WTC11 (cell line): Measurements from ENCODE around the gene PHC2. TPM values are rescaled to one million over a fixed set of nuclear protein-coding genes. Genes with fewer than 3 reads are reported as not detected.

ENCODE experiments used
- ATAC-seq: fragments of 200-7000 bp; cut with Tn5 transposase; 2 replicates; pipeline ENCODE4 v1.10.0; 2021; ENCODE audit warnings: mild to moderate bottlenecking, moderate library complexity
- CTCF ChIA-PET: fragments of 300-600 bp; sonication (Branson Sonifier 250); formaldehyde crosslinking; loops from one replicate; lab custom pipeline; 2021; ENCODE audit warnings: antibody characterized with exemption; lab: Charles Lee
- POLR2A ChIA-PET: fragments of 350-600 bp; sonication (Branson Sonifier 250); formaldehyde crosslinking; loops from one replicate; lab custom pipeline; 2021; ENCODE audit warnings: antibody characterized with exemption; lab: Charles Lee
- DNase-seq: peaks from one replicate; pipeline ENCODE4 v3.0.0; 2021; ENCODE audit warnings: low spot score
- H3K27ac Mint-ChIP-seq: 2 replicates; pipeline ENCODE4 v1.8.0; 2021; ENCODE audit warnings: mixed read lengths
- H3K27me3 Mint-ChIP-seq: 2 replicates; pipeline ENCODE4 v1.8.0; 2021; ENCODE audit warnings: low read depth, mild to moderate bottlenecking, moderate library complexity, mixed read lengths
- H3K36me3 Mint-ChIP-seq: 2 replicates; pipeline ENCODE4 v1.8.0; 2021; ENCODE audit warnings: mixed read lengths
- H3K4me1 Mint-ChIP-seq: 2 replicates; pipeline ENCODE4 v1.8.0; 2022; ENCODE audit warnings: mixed read lengths
- H3K4me3 Mint-ChIP-seq: 2 replicates; pipeline ENCODE4 v1.8.0; 2021; ENCODE audit warnings: mild to moderate bottlenecking, moderate library complexity, mixed read lengths
- H3K9me3 Mint-ChIP-seq: 2 replicates; pipeline ENCODE4 v1.8.0; 2021; ENCODE audit warnings: mixed read lengths
- CDX4 ChIP-seq: fragments of 250-450 bp; sonication (Bioruptor Pico); IDR thresholded peaks from 2 replicates; pipeline ENCODE4 v1.9.0; 2021; ENCODE audit warnings: moderate library complexity, mild to moderate bottlenecking, inconsistent platforms, borderline replicate concordance
- CTCF ChIP-seq: fragments of 200-600 bp; IDR thresholded peaks from 2 replicates; pipeline ENCODE4 v1.8.0; 2022; ENCODE audit warnings: antibody characterized with exemption
- ESRRA ChIP-seq: sonication (generic); formaldehyde crosslinking; IDR thresholded peaks from 2 replicates; pipeline ENCODE4 v1.8.1; 2022; ENCODE audit warnings: mild to moderate bottlenecking, missing genetic modification reagents, borderline replicate concordance
- FOXJ3 ChIP-seq: sonication (generic); formaldehyde crosslinking; IDR thresholded peaks from 2 replicates; pipeline ENCODE4 v1.9.0; 2021; ENCODE audit warnings: missing genetic modification reagents, mild to moderate bottlenecking, borderline replicate concordance
- HMGA2 ChIP-seq: fragments of 250-450 bp; sonication (Bioruptor Pico); IDR thresholded peaks from 2 replicates; pipeline ENCODE4 v1.4.0; 2021; ENCODE audit warnings: mild to moderate bottlenecking, moderate library complexity
- HMGXB4 ChIP-seq: sonication (generic); formaldehyde crosslinking; IDR thresholded peaks from 2 replicates; pipeline ENCODE4 v1.8.1; 2023; ENCODE audit warnings: mild to moderate bottlenecking, moderate library complexity, missing genetic modification reagents
- IRF1 ChIP-seq: sonication (generic); formaldehyde crosslinking; IDR thresholded peaks from 2 replicates; pipeline ENCODE4 v1.8.0; 2023; ENCODE audit warnings: missing genetic modification reagents
- JAZF1 ChIP-seq: fragments of 250-450 bp; sonication (Bioruptor Pico); IDR thresholded peaks from 2 replicates; pipeline ENCODE4 v1.9.0; 2021; ENCODE audit warnings: moderate library complexity, mild to moderate bottlenecking, inconsistent platforms
- NR2C2 ChIP-seq: sonication (generic); formaldehyde crosslinking; IDR thresholded peaks from 2 replicates; pipeline ENCODE4 v1.8.0; 2022; ENCODE audit warnings: mild to moderate bottlenecking, missing genetic modification reagents
- OVOL2 ChIP-seq: fragments of 250-450 bp; sonication (Bioruptor Pico); IDR thresholded peaks from 2 replicates; pipeline ENCODE4 v1.9.0; 2021; ENCODE audit warnings: mild to moderate bottlenecking, borderline replicate concordance
- PRDM15 ChIP-seq: sonication (generic); formaldehyde crosslinking; IDR thresholded peaks from 2 replicates; pipeline ENCODE4 v1.8.0; 2022; ENCODE audit warnings: missing genetic modification reagents
- SMAD3 ChIP-seq: sonication (generic); formaldehyde crosslinking; IDR thresholded peaks from 2 replicates; pipeline ENCODE4 v1.8.0; 2022; ENCODE audit warnings: missing genetic modification reagents, mild to moderate bottlenecking, borderline replicate concordance
- SOX15 ChIP-seq: fragments of 250-450 bp; sonication (Bioruptor Pico); IDR thresholded peaks from 2 replicates; pipeline ENCODE4 v1.9.0; 2021; ENCODE audit warnings: mild to moderate bottlenecking
- SP1 ChIP-seq: sonication (generic); formaldehyde crosslinking; conservative IDR thresholded peaks from 2 replicates; pipeline ENCODE4 v1.8.1; 2022; ENCODE audit warnings: missing genetic modification reagents
- TEAD1 ChIP-seq: sonication (generic); formaldehyde crosslinking; IDR thresholded peaks from 2 replicates; pipeline ENCODE4 v1.8.0; 2022; ENCODE audit warnings: mild to moderate bottlenecking, missing genetic modification reagents
- TEAD4 ChIP-seq: sonication (generic); formaldehyde crosslinking; IDR thresholded peaks from 2 replicates; pipeline ENCODE4 v1.8.0; 2022; ENCODE audit warnings: mild to moderate bottlenecking, missing genetic modification reagents
- ZNF121 ChIP-seq: sonication (generic); formaldehyde crosslinking; IDR thresholded peaks from 2 replicates; pipeline ENCODE4 v1.8.0; 2023; ENCODE audit warnings: missing genetic modification reagents
- ZNF138 ChIP-seq: sonication (generic); formaldehyde crosslinking; conservative IDR thresholded peaks from 2 replicates; pipeline ENCODE4 v1.8.1; 2022; ENCODE audit warnings: mild to moderate bottlenecking, moderate library complexity, missing genetic modification reagents
- ZNF671 ChIP-seq: fragments of 250-450 bp; sonication (Bioruptor Pico); IDR thresholded peaks from 2 replicates; pipeline ENCODE4 v1.8.0; 2021; ENCODE audit warnings: mild to moderate bottlenecking
- total RNA-seq: library from RNA; stranded (reverse); gene quantifications from 3 replicates; pipeline ENCODE4 v1.2.3, GENCODE V29; 2021

Gene PHC2
- total RNA-seq, 1 experiment from 2014 or later, result 7.0 TPM

- no peak for TF ChIP-seq HMGXB4
- no peak for TF ChIP-seq HMGA2 (CRISPR knock-in tag)
- TF ChIP-seq OVOL2 (CRISPR knock-in tag), result no peak
- TF ChIP-seq, all 79 proteins: peak for 0
Observed at GRCh38 chr1:33337441-33337840, 93.5 kb downstream of the PHC2 start (continued).

- H3K36me3 Mint-ChIP-seq, result no peaks in the 10 kb centered on the region
- H3K27ac Mint-ChIP-seq, result no peak overlapping the region
- ChIA-PET CTCF (interaction anchor here (0.7 to 2.7 kb wide), 3 partner anchors 37 to 134 kb away, joined by 3 to 15 read pairs (median 3); no protein-coding TSS in a partner anchor), POLR2A (no interaction called here)
- H3K27me3 Mint-ChIP-seq, result peaks cover 43% of the 10 kb centered on the region
- TF ChIP-seq SP1 (CRISPR knock-in tag) (no peak), CTCF (no peak), SOX15 (no peak), SMAD3 (CRISPR knock-in tag) (no peak), FOXJ3 (CRISPR knock-in tag) (no peak), ZNF138 (CRISPR knock-in tag) (no peak), PRDM15 (no peak), JAZF1 (CRISPR knock-in tag) (no peak), ZNF671 (CRISPR knock-in tag) (no peak), ZNF121 (CRISPR knock-in tag) (no peak)
- no peak overlapping the region for H3K4me3 Mint-ChIP-seq
- no peak for DNase-seq
- ATAC-seq, result no peak
- peaks cover 44% of the 10 kb centered on the region for H3K4me1 Mint-ChIP-seq
- H3K9me3 Mint-ChIP-seq, result no peaks in the 10 kb centered on the region
Observed at GRCh38 chr1:33336580-33336979, 94.3 kb downstream of the PHC2 start.

GRCh38 chr1:33335020-33335419 is 95.9 kb downstream of the PHC2 start:
- Mint-ChIP-seq H3K4me1 (peaks cover 28% of the 10 kb centered on the region), H3K9me3 (no peaks in the 10 kb centered on the region), H3K27ac (no peak overlapping the region), H3K36me3 (no peaks in the 10 kb centered on the region)
- no peak for TF ChIP-seq FOXJ3 (CRISPR knock-in tag)
- TF ChIP-seq, all 79 proteins: peak for 0
- H3K27me3 Mint-ChIP-seq, result peaks cover 33% of the 10 kb centered on the region
- no peak overlapping the region for H3K4me3 Mint-ChIP-seq
- ChIA-PET CTCF (interaction anchor here (1.9 to 2.7 kb wide), 2 partner anchors 36 to 39 kb away, joined by 5 to 15 read pairs; no protein-coding TSS in a partner anchor), POLR2A (no interaction called here)
- no peak for ATAC-seq
- no peak for DNase-seq

- ATAC-seq, result no peak
- CTCF ChIA-PET, result interaction anchor here (0.8 to 2.7 kb wide), 4 partner anchors 35 to 207 kb away, joined by 3 to 15 read pairs (median 4); no protein-coding TSS in a partner anchor
- no peak overlapping the region for H3K4me3 Mint-ChIP-seq
- DNase-seq, result no peak
- H3K9me3 Mint-ChIP-seq, result no peaks in the 10 kb centered on the region
- H3K27me3 Mint-ChIP-seq, result peaks cover 24% of the 10 kb centered on the region
- H3K27ac Mint-ChIP-seq, result no peak overlapping the region
- H3K36me3 Mint-ChIP-seq, result no peaks in the 10 kb centered on the region
- H3K4me1 Mint-ChIP-seq, result peaks cover 21% of the 10 kb centered on the region
- POLR2A ChIA-PET, result no interaction called here
- no peak for TF ChIP-seq HMGXB4
- no peak for TF ChIP-seq TEAD1
- no peak for TF ChIP-seq ESRRA (CRISPR knock-in tag)
- no peak for TF ChIP-seq IRF1 (CRISPR knock-in tag)
- TF ChIP-seq TEAD4 (CRISPR knock-in tag), result no peak
- TF ChIP-seq NR2C2 (CRISPR knock-in tag), result no peak
- TF ChIP-seq CDX4 (CRISPR knock-in tag), result no peak
Observed at GRCh38 chr1:33334081-33334552, 96.8 kb downstream of the PHC2 start.
